ENCODE data around the gene ASIP.

Gene ASIP

GRCh38 chr20:34305333-34306230 lies 64.4 kb downstream of the ASIP start:
- H3K9me3 Mint-ChIP-seq, result no peaks in the 10 kb centered on the region
- no peak overlapping the region for H3K27ac Mint-ChIP-seq
- no peak for ATAC-seq
- peaks cover 15% of the 10 kb centered on the region for H3K4me1 Mint-ChIP-seq
- H3K27me3 Mint-ChIP-seq, result peaks cover 1% of the 10 kb centered on the region
- no peak overlapping the region for H3K4me3 Mint-ChIP-seq
- no peaks in the 10 kb centered on the region for H3K36me3 Mint-ChIP-seq

- peaks cover 17% of the 10 kb centered on the region for H3K4me1 Mint-ChIP-seq
- H3K9me3 Mint-ChIP-seq, result no peaks in the 10 kb centered on the region
- no peak for ATAC-seq
- H3K27me3 Mint-ChIP-seq, result peaks cover 22% of the 10 kb centered on the region
- H3K36me3 Mint-ChIP-seq, result no peaks in the 10 kb centered on the region
- H3K27ac Mint-ChIP-seq, result no peak overlapping the region
- H3K4me3 Mint-ChIP-seq, result no peak overlapping the region
Observed at GRCh38 chr20:34309691-34310090, 68.5 kb downstream of the ASIP start.

- Mint-ChIP-seq H3K27me3 (peaks cover 22% of the 10 kb centered on the region), H3K4me1 (peaks cover 17% of the 10 kb centered on the region), H3K36me3 (no peaks in the 10 kb centered on the region), H3K4me3 (no peak overlapping the region), H3K27ac (no peak overlapping the region), H3K9me3 (no peaks in the 10 kb centered on the region)
- ATAC-seq, result no peak
Observed at GRCh38 chr20:34310481-34311117, 69.4 kb downstream of the ASIP start.

GRCh38 chr20:34311118-34312023 lies 70.1 kb downstream of the ASIP start:
- H3K4me3 Mint-ChIP-seq, result peak overlapping the region; percentile 53
- no peaks in the 10 kb centered on the region for H3K9me3 Mint-ChIP-seq
- no peak overlapping the region for H3K27ac Mint-ChIP-seq
- peaks cover 17% of the 10 kb centered on the region for H3K4me1 Mint-ChIP-seq
- peaks cover 22% of the 10 kb centered on the region for H3K27me3 Mint-ChIP-seq
- no peaks in the 10 kb centered on the region for H3K36me3 Mint-ChIP-seq
- ATAC-seq, result no peak

- Mint-ChIP-seq H3K27ac (no peak overlapping the region), H3K4me3 (peak overlapping the region; percentile 53), H3K36me3 (no peaks in the 10 kb centered on the region), H3K4me1 (peaks cover 17% of the 10 kb centered on the region), H3K27me3 (peaks cover 22% of the 10 kb centered on the region), H3K9me3 (no peaks in the 10 kb centered on the region)
- ATAC-seq, result no peak
Observed at GRCh38 chr20:34312024-34312460, 70.8 kb downstream of the ASIP start.

- Mint-ChIP-seq H3K4me3 (peak overlapping the region; percentile 29), H3K4me1 (peaks cover 17% of the 10 kb centered on the region), H3K27ac (no peak overlapping the region), H3K27me3 (peaks cover 22% of the 10 kb centered on the region), H3K36me3 (no peaks in the 10 kb centered on the region), H3K9me3 (no peaks in the 10 kb centered on the region)
- ATAC-seq, result peak; percentile 95
Observed at GRCh38 chr20:34312544-34313217, 71.5 kb downstream of the ASIP start.

- peaks cover 23% of the 10 kb centered on the region for H3K4me1 Mint-ChIP-seq
- H3K27ac Mint-ChIP-seq, result no peak overlapping the region
- ATAC-seq, result no peak
- no peaks in the 10 kb centered on the region for H3K36me3 Mint-ChIP-seq
- no peaks in the 10 kb centered on the region for H3K9me3 Mint-ChIP-seq
- peaks cover 29% of the 10 kb centered on the region for H3K27me3 Mint-ChIP-seq
- H3K4me3 Mint-ChIP-seq, result no peak overlapping the region
Observed at GRCh38 chr20:34315236-34315635, 74.0 kb downstream of the ASIP start.

- Mint-ChIP-seq H3K27ac (no peak overlapping the region), H3K4me3 (no peak overlapping the region), H3K9me3 (no peaks in the 10 kb centered on the region), H3K4me1 (peaks cover 23% of the 10 kb centered on the region), H3K36me3 (no peaks in the 10 kb centered on the region), H3K27me3 (peaks cover 22% of the 10 kb centered on the region)
- ATAC-seq, result no peak
Observed at GRCh38 chr20:34316196-34316814, 75.1 kb downstream of the ASIP start.

Data from stimulated activated memory B cell treated with anti-CD40 and anti-IgM and Interleukin-4, amounts not matched to agents 10 μg/mL and 1 μg/mL and 100 μg/mL, for 72 hours (primary cell).